Astrocyte (in vitro differentiated cells and primary cell): ENCODE data around the gene LYRM4. TPM values are rescaled to one million over a fixed set of nuclear protein-coding genes. Genes with fewer than 3 reads are reported as not detected.
A peak's percentile ranks its signal among the peaks of the same experiment; 100 is the strongest.

ENCODE experiments used
- DNase-seq: peaks from one replicate; pipeline ENCODE4 v3.0.0-alpha.2; 2010; ENCODE audit warnings: low read depth
- FAIRE-seq: peaks from 2 replicates; lab custom pipeline; 2011; peaks lifted over from hg19 to GRCh38; lab: Jason Lieb, UNC
- H2AFZ ChIP-seq: 2 replicates; pipeline ENCODE4 v1.6.0; 2012; ENCODE audit warnings: low read depth, low read length, inconsistent platforms
- H3K27ac ChIP-seq: 2 replicates; pipeline ENCODE4 v1.5.1; 2011; ENCODE audit warnings: low read depth, low read length, inconsistent platforms
- H3K27me3 ChIP-seq: 2 replicates; pipeline ENCODE4 v1.6.0; 2011; ENCODE audit warnings: low read length, inconsistent platforms; ENCODE audit not compliant: insufficient read depth
- H3K36me3 ChIP-seq: 2 replicates; pipeline ENCODE4 v1.5.1; 2011; ENCODE audit warnings: low read length, inconsistent platforms; ENCODE audit not compliant: insufficient read depth
- H3K4me1 ChIP-seq: 2 replicates; pipeline ENCODE4 v1.5.1; 2011; ENCODE audit warnings: low read length, inconsistent platforms; ENCODE audit not compliant: insufficient read depth
- H3K4me2 ChIP-seq: 2 replicates; pipeline ENCODE4 v1.6.0; 2012; ENCODE audit warnings: low read length, inconsistent platforms
- H3K4me3 ChIP-seq: 2 replicates; pipeline ENCODE4 v1.5.1; 2011; ENCODE audit warnings: low read depth, mild to moderate bottlenecking, low read length, inconsistent platforms; ENCODE audit not compliant: insufficient read depth
- H3K79me2 ChIP-seq: 2 replicates; pipeline ENCODE4 v1.6.0; 2012; ENCODE audit warnings: mild to moderate bottlenecking, low read length, inconsistent platforms; ENCODE audit not compliant: insufficient read depth
- H3K9ac ChIP-seq: 2 replicates; pipeline ENCODE4 v1.6.0; 2012; ENCODE audit warnings: mild to moderate bottlenecking, low read length, inconsistent platforms
- H3K9me3 ChIP-seq: 2 replicates; pipeline ENCODE4 v1.5.1; 2012; ENCODE audit warnings: low read depth, mild to moderate bottlenecking, low read length, inconsistent platforms; ENCODE audit not compliant: insufficient read depth
- H4K20me1 ChIP-seq: 2 replicates; pipeline ENCODE4 v1.6.0; 2012; ENCODE audit warnings: low read length, inconsistent platforms; ENCODE audit not compliant: insufficient read depth
- H3K27ac Mint-ChIP-seq: one replicate; pipeline ENCODE4 v1.8.0; 2021; ENCODE audit warnings: mild to moderate bottlenecking, mixed read lengths; ENCODE audit not compliant: unreplicated experiment
- H3K27me3 Mint-ChIP-seq: one replicate; pipeline ENCODE4 v1.8.0; 2021; ENCODE audit warnings: low read depth, mixed read lengths; ENCODE audit not compliant: unreplicated experiment
- H3K36me3 Mint-ChIP-seq: one replicate; pipeline ENCODE4 v1.8.0; 2021; ENCODE audit warnings: low read depth, mixed read lengths; ENCODE audit not compliant: unreplicated experiment
- H3K4me1 Mint-ChIP-seq: one replicate; pipeline ENCODE4 v1.8.0; 2021; ENCODE audit warnings: low read depth, mixed read lengths; ENCODE audit not compliant: unreplicated experiment
- H3K4me3 Mint-ChIP-seq: one replicate; pipeline ENCODE4 v1.8.0; 2021; ENCODE audit warnings: mild to moderate bottlenecking, moderate library complexity, mixed read lengths; ENCODE audit not compliant: unreplicated experiment
- H3K9me3 Mint-ChIP-seq: one replicate; pipeline ENCODE4 v1.8.0; 2021; ENCODE audit warnings: mild to moderate bottlenecking, mixed read lengths; ENCODE audit not compliant: unreplicated experiment
- CTCF ChIP-seq: IDR thresholded peaks from 2 replicates; pipeline ENCODE4 v1.5.1; 2011; ENCODE audit warnings: low read depth, mild to moderate bottlenecking, inconsistent platforms, low read length, moderate library complexity; ENCODE audit not compliant: insufficient read depth
- EZH2 ChIP-seq: IDR thresholded peaks from 2 replicates; pipeline ENCODE4 v1.6.1; 2012; ENCODE audit warnings: mild to moderate bottlenecking, low read length, inconsistent platforms; ENCODE audit not compliant: insufficient read depth
- total RNA-seq: library from RNA; stranded (reverse); gene quantifications from 2 replicates; pipeline ENCODE4 v1.2.1, GENCODE V29; 2021

Gene LYRM4
- total RNA-seq, 1 donor from 2014 or later, result 39.1 TPM

DNA sequence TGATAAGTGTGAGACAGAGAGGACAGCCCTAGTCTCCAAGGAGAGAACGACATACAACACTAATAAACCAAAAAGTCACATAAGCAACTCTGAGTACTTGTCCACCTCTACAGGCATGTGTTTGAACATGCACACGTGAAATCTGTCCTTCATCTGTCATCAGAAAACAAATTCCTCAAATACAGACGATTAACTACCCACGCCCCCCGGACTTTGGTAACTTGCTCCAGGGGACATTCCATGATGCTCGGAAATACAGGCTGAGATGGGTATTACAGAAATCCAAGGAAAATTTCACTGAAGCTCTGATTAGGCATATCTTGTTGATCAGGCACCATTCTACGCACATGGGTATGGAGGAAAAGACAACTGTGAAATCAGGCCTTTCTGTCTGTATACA lies 57.8 kb downstream of the LYRM4 start:
- no peak overlapping the region for H3K9ac ChIP-seq
- DNase-seq, result no peak
- peaks cover 3% of the 10 kb centered on the region for H3K36me3 ChIP-seq
- H3K27me3 ChIP-seq, result no peaks in the 10 kb centered on the region
- no peak overlapping the region for H2AFZ ChIP-seq
- H3K27ac ChIP-seq, result no peak overlapping the region
- no peak for FAIRE-seq
- H3K9me3 ChIP-seq, result no peaks in the 10 kb centered on the region
- no peak overlapping the region for H3K27ac Mint-ChIP-seq
- TF ChIP-seq CTCF, result no peak
- no peak for TF ChIP-seq EZH2
- H3K4me1 Mint-ChIP-seq, result peaks cover 35% of the 10 kb centered on the region
- peaks cover 3% of the 10 kb centered on the region for H3K79me2 ChIP-seq
- H3K36me3 Mint-ChIP-seq, result peaks cover 2% of the 10 kb centered on the region
- no peak overlapping the region for H3K4me3 Mint-ChIP-seq
- H4K20me1 ChIP-seq, result no peaks in the 10 kb centered on the region
- H3K27me3 Mint-ChIP-seq, result no peaks in the 10 kb centered on the region
- H3K4me1 ChIP-seq, result peaks cover 12% of the 10 kb centered on the region
- no peak overlapping the region for H3K4me3 ChIP-seq
- no peaks in the 10 kb centered on the region for H3K9me3 Mint-ChIP-seq
- H3K4me2 ChIP-seq, result no peak overlapping the region

DNA sequence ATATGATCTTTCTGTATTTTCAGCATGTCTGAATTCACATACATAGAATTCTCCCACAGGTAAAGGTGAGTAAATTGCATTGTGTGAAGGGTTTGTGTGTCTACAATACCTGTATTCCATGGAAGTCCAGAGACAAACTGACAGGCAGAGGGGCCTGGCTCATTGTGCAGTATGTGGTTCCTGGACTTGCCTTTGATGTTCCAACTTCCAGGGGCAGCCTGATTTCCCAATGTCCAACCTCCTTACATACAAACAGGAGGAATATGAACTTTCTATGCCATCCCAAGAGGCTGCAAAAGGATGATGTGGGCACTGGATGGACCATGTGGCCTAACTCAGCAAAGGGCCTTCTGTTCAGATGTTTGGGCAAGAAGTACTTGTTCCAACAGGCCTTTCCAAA lies 58.5 kb downstream of the LYRM4 start:
- Mint-ChIP-seq H3K4me1 (peaks cover 35% of the 10 kb centered on the region), H3K27ac (no peak overlapping the region), H3K27me3 (no peaks in the 10 kb centered on the region), H3K9me3 (no peaks in the 10 kb centered on the region), H3K4me3 (no peak overlapping the region), H3K36me3 (peaks cover 2% of the 10 kb centered on the region)
- H2AFZ ChIP-seq, result no peak overlapping the region
- FAIRE-seq (no peak), DNase-seq (no peak)
- H3K4me2 ChIP-seq, result no peak overlapping the region
- no peaks in the 10 kb centered on the region for H3K9me3 ChIP-seq
- peaks cover 12% of the 10 kb centered on the region for H3K4me1 ChIP-seq
- peaks cover 3% of the 10 kb centered on the region for H3K36me3 ChIP-seq
- no peak overlapping the region for H3K4me3 ChIP-seq
- no peak overlapping the region for H3K27ac ChIP-seq
- peaks cover 3% of the 10 kb centered on the region for H3K79me2 ChIP-seq
- TF ChIP-seq CTCF (no peak), EZH2 (no peak)
- H3K27me3 ChIP-seq, result no peaks in the 10 kb centered on the region
- H4K20me1 ChIP-seq, result no peaks in the 10 kb centered on the region
- no peak overlapping the region for H3K9ac ChIP-seq

DNA sequence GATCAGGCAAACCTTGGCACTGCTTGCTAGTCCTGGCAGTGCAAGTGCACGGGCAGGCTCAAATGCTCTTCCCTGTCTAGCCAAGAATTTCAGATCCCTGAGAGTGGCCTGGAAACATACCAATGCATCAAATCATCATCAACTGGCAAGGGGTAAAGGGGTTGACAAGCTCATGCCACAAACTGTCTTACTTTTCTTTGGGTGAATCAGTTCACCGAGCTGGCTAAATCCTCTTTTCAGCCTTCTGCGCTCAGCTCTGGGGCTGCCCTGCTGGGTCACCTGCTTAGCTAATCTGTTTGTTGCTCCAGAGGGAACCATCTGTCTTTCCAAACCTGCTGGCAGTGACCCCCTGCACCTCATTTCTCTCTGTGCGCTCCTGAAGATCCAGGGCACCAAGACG lies 59.5 kb downstream of the LYRM4 start:
- Histone ChIP-seq H3K9ac (no peak overlapping the region), H3K36me3 (peaks cover 3% of the 10 kb centered on the region), H3K79me2 (peaks cover 3% of the 10 kb centered on the region), H3K4me3 (no peak overlapping the region), H3K4me1 (peaks cover 12% of the 10 kb centered on the region), H3K27me3 (no peaks in the 10 kb centered on the region), H3K9me3 (no peaks in the 10 kb centered on the region), H2AFZ (no peak overlapping the region), H3K27ac (no peak overlapping the region), H3K4me2 (no peak overlapping the region), H4K20me1 (no peaks in the 10 kb centered on the region)
- Mint-ChIP-seq H3K9me3 (no peaks in the 10 kb centered on the region), H3K36me3 (peaks cover 2% of the 10 kb centered on the region), H3K27ac (no peak overlapping the region), H3K27me3 (no peaks in the 10 kb centered on the region), H3K4me1 (peaks cover 27% of the 10 kb centered on the region), H3K4me3 (no peak overlapping the region)
- TF ChIP-seq CTCF, result no peak
- TF ChIP-seq EZH2, result no peak
- DNase-seq (peak; percentile 11), FAIRE-seq (no peak)
